Dermis blood vessel endothelial cell (primary cell): ENCODE results near the gene CDKN1A. TPM values are rescaled to one million over a fixed set of nuclear protein-coding genes. Genes with fewer than 3 reads are reported as not detected.
"Not testable (repeated sequence)": the region's sequence is repeated elsewhere in the genome, so short reads cannot be mapped to it uniquely, and the experiment has no call there.

Experiments
- DNase-seq: peaks from one replicate; pipeline ENCODE4 v3.0.0; 2010
- total RNA-seq: library from RNA; depleted of rRNA; stranded (reverse); fragments of >200 nt; gene quantifications from 2 replicates; pipeline ENCODE4 v1.2.3, GENCODE V29; 2014

The CDKN1A gene
- total RNA-seq, 1 donor from 2014 or later: 141 TPM

- DNase-seq: no peak
Observed at GRCh38 chr6:36722879-36723278, 44.4 kb downstream of the CDKN1A start.

DNA sequence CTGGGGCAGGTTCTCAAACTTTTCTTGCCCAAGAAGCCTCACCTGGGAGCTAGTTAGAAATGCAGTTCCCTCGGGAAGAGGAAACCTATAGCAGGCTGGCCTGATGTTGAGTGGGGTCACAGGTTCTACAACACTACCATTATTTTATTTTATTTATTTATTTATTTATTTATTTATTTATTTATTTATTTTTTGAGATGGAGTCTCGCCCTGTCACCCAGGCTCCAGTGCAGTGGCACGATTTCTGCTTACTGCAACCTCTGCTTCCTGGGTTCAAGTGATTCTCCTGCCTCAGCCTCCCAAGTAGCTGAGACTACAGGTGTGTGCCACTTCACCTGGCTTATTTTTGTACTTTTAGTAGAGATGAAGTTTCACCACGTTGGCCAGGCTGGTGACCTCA lies 45.5 kb downstream of the CDKN1A start:
- DNase-seq: not testable (repeated sequence)

GRCh38 chr6:36724514-36725390 lies 46.2 kb downstream of the CDKN1A start:
- DNase-seq: peak; percentile 80

DNA sequence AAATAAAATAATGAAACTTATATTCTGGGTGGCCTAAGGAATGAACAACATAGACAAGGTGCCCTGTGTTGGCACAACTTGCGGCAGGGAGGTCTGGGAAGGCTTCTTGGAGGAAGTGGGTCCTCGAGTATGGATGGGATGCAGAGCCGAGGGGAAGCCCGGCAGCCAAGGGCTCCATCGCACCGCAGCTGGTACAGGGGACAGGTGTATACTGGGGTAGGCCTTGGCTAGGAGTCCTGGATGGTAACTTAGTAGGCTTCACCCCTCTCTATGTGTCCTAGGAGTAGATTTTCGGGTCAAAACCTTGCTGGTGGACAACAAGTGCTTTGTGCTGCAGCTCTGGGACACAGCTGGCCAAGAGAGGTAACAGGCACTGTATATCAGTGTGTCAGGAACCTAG lies 47.1 kb downstream of the CDKN1A start:
- DNase-seq: no peak

DNA sequence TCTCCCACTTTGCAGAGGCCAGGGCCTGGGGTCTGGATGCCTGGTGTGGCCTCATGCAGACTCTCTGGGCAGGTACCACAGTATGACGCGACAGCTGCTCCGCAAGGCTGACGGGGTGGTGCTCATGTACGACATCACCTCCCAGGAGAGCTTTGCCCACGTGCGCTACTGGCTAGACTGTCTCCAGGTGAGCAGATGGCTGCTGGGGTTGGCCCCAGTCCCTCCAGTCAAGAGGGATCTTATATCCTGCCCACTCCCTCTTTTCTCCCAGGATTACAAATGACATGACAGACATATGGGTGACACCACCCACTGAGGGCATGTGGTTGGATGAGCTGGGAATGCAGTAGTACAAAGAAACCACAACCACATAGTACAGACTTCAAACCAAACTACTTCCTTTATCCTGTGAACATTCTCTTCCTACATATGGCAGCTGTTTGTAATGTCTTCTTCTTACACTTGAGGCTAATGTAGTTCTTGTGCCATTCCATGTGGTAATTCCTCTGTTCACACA lies 49.0 kb downstream of the CDKN1A start:
- DNase-seq: no peak

DNA sequence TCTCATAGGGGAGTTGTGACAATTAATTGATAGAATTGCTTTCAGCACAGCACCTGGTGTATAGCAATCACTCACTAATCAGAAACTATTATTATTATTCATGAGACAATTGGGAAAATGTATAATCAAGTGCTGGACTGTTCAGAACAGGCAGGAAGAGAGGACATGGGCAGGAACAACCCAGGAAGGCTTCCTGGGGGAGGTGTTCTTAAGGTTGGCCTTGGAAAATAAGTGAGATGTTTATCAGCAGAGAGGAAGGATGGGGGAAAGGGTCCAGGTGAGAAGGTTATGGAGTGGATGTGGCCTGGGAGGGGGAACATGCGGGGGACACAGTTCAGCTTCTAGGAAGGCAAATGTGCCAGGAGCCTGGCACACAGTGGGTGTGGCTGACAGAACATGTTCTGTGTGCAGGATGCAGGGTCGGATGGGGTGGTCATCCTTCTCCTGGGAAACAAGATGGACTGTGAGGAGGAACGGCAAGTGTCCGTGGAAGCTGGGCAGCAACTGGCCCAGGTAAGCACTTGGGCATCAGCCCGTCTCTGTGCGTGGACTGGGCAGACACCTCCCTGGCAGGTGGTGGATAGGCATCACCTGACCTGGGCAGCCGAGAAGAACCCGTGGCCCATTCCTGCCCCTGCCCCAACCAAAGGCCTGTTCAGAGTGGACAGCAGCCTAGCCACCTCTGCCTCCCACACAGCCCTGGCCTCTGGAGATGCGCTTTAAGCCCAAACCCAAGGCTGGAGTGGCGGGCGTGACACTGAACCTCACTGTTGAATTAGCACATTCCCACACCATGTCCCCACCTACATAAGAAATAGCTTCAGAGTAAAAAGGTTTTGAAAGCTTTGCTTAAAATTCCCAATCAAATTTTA lies 50.0 kb downstream of the CDKN1A start:
- no peak for DNase-seq

GRCh38 chr6:36729161-36729524 lies 50.6 kb downstream of the CDKN1A start:
- no peak for DNase-seq

DNA sequence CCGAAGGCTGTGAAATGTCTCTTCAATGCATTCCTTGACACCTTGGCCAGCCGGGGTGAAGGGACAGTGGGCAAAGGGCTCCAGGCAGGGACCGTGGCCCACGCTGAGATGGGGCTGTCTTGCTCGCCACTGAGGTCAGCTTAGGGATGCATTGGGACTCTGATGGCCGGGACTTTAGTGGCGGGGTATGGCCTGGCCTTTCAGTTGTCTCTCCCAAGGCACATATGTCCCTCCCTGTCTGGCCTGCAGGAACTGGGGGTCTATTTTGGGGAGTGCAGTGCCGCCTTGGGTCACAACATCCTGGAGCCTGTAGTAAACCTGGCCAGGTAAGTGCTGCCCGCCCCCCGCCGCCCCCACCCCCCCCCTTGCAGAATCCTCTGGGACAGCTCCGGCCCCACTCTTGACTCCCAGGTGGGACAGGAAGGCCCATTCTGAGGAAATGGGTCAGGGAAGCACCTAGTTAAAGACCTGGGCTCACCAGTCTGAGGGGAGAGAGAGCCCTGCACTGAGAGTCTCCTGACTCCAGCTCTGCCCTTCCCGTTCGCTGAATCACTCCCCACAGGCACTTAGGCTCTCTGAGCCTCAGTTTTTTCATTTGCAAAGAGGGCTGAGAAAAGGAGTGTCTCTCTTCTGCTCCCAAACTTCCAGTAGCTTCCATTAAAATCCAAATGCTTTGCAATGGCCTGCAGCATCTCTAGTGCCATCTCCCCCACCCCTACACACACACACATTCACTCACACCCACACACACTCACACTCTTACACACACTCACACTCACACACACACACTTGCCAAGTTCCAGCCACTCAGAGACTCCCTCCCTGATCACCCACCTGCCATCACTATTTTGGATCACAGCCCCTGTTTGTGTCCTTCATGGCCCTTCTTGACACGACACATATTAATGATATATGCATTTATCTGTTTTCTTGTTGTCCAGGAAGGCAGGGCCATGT lies 52.2 kb downstream of the CDKN1A start:
- DNase-seq: no peak

- DNase-seq: no peak
Observed at GRCh38 chr6:36731622-36732310, 53.3 kb downstream of the CDKN1A start.

DNA sequence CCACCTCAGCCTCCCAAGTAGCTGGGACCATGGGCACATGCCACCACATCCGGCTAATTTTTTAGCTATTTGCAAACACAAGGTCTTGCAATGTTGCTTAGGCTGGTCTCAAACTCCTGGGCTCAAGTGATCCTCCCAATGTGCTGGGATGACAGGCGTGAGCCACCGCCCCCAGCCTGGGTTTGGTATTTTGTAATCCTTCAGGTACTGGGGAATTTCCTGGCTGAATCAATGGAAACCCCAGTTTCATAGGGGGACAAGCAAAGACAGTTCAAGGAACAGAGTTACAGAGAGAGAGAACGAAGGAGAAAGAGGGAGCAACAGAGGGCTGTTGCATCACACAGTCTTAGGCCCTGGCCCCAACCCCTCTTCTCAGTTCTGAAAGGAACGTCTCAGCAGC lies 54.8 kb downstream of the CDKN1A start:
- no peak for DNase-seq

- DNase-seq: no peak
Observed at GRCh38 chr6:36734486-36735060, 56.1 kb downstream of the CDKN1A start.

DNA sequence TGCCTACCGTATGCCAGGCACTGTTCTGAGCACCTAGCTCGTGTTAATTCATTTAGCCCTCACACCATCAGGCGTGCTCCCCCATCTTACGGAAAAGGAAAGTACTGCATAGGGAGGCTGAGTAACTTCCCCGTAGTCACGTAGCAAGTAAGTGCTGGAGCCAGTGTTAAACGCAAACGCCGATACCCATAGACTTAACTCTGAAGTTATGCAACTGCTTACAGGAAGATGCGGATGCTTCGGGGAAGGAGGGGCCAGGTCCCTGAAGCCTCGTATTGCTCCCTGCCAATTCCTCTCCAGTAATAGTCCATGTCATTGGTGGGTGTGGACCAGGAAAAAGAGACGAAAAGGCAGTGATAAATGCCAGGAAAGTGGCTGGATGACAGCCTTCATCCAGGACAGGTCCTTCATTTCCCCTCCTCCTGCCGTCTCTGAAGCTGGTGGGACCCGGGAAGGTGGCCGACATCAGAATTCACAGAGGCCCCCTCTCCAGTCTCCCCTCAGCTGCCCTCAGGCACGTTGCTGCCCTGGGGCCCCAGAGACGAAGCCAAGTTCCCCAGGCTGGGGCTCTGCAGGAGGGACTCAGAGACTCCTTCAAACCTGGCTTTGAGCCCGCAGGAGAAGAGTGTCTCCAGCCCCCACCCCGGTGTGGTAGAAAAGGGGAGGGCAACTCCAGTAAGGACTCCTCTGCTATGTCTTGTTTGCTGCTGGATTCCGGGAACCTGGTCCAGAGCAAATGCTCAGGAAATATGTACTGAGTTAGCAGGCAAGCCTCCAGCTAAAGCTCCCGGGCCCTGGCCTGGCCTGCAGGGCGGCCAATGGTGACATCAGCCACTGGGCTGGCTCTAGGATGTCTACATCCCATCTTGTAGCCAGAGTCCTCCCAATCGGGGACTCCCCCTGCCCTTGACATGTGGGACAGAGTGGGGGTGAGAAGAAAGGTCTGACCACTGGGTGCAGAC lies 56.9 kb downstream of the CDKN1A start:
- peak; percentile 82 for DNase-seq

Other genes starting within 250 kb of the CDKN1A start
- gene PXT1, start 235.9 kb upstream of the CDKN1A start, total RNA-seq: not detected in 2 replicates
- 96.7 and 127 TPM in 2 replicates for gene KCTD20, start 235.7 kb upstream of the CDKN1A start, total RNA-seq
- 19.2 and 24.5 TPM in 2 replicates for gene STK38, start 131.2 kb upstream of the CDKN1A start, total RNA-seq
- gene SRSF3, start 84.4 kb upstream of the CDKN1A start, total RNA-seq: 224 and 544 TPM in 2 replicates
- under 0.01 TPM in 1 of 2 replicates, not detected in the other for gene RAB44, start 19.1 kb downstream of the CDKN1A start, total RNA-seq
- 12.9 and 14.0 TPM in 2 replicates for gene CPNE5, start 160.7 kb downstream of the CDKN1A start, total RNA-seq
- 21.3 and 26.9 TPM in 2 replicates for gene PPIL1, start 196.1 kb downstream of the CDKN1A start, total RNA-seq
- gene C6orf89, start 207.2 kb downstream of the CDKN1A start, total RNA-seq: 27.7 and 35.8 TPM in 2 replicates